ENCODE measurements around the gene APOE. TPM values are rescaled to one million over a fixed set of nuclear protein-coding genes. Genes with fewer than 3 reads are reported as not detected.

APOE gene
- total RNA-seq, 2 donors from 2014 or later = 2,216 to 2,598 TPM

DNA sequence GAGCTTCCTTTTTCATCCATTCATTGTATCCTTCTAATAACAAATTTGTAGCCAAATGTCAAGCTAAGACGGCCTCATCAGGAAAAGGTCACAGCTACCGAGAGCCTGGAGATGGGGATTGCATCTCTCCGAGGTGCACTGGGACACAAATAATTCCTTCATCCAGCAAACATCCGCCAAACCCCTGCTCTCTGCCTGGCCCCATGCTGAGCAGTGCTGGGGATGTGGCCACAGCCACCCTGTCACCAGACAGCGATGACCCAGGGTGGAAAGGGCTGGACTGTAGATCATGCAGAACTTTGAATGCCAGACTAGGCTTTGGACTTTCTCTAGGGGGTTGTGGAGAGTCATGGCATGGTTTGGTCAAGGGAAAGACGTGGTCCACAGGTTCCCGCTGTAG, 12.7 kb upstream of the APOE start:
- peaks cover 11% of the 10 kb centered on the region for H3K4me1 Mint-ChIP-seq
- H3K27ac Mint-ChIP-seq = peak overlapping the region; percentile 88
- H3K9me3 Mint-ChIP-seq = no peaks in the 10 kb centered on the region
- H3K4me3 Mint-ChIP-seq = peak overlapping the region; percentile 79
- H3K36me3 Mint-ChIP-seq (ENCODE audit: low read depth) = peaks cover 64% of the 10 kb centered on the region
- Histone ChIP-seq H3K9me3 (ENCODE audit: control insufficient read depth, low read length) (no peaks in the 10 kb centered on the region), H3K36me3 (ENCODE audit: control insufficient read depth, insufficient read depth, low read length) (peaks cover 63% of the 10 kb centered on the region), H3K27ac (ENCODE audit: low read depth, low read length) (no peak overlapping the region), H3K4me1 (ENCODE audit: control insufficient read depth, insufficient read depth, low read length) (no peaks in the 10 kb centered on the region), H3K27me3 (ENCODE audit: control insufficient read depth, insufficient read depth, low read length, poor library complexity, severe bottlenecking) (no peaks in the 10 kb centered on the region), H3K9ac (ENCODE audit: extremely low read depth, low read length, poor library complexity, severe bottlenecking) (no peak overlapping the region), H3K4me3 (ENCODE audit: low read length) (peak overlapping the region; percentile 99)
- 96 to 98% methylated on average over 5 to 7 of the region's 7 CpGs for WGBS, 2 experiments (ENCODE audit: insufficient coverage in 1 of 2, insufficient read length in 1 of 2)
- TF ChIP-seq, protein P1, sequence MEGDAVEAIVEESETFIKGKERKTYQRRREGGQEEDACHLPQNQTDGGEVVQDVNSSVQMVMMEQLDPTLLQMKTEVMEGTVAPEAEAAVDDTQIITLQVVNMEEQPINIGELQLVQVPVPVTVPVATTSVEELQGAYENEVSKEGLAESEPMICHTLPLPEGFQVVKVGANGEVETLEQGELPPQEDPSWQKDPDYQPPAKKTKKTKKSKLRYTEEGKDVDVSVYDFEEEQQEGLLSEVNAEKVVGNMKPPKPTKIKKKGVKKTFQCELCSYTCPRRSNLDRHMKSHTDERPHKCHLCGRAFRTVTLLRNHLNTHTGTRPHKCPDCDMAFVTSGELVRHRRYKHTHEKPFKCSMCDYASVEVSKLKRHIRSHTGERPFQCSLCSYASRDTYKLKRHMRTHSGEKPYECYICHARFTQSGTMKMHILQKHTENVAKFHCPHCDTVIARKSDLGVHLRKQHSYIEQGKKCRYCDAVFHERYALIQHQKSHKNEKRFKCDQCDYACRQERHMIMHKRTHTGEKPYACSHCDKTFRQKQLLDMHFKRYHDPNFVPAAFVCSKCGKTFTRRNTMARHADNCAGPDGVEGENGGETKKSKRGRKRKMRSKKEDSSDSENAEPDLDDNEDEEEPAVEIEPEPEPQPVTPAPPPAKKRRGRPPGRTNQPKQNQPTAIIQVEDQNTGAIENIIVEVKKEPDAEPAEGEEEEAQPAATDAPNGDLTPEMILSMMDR (conservative IDR thresholded peaks at IDR 0.05) = no peak
- DNase-seq = no peak
- no peaks in the 10 kb centered on the region for H3K27me3 Mint-ChIP-seq (ENCODE audit: insufficient read depth)

DNA sequence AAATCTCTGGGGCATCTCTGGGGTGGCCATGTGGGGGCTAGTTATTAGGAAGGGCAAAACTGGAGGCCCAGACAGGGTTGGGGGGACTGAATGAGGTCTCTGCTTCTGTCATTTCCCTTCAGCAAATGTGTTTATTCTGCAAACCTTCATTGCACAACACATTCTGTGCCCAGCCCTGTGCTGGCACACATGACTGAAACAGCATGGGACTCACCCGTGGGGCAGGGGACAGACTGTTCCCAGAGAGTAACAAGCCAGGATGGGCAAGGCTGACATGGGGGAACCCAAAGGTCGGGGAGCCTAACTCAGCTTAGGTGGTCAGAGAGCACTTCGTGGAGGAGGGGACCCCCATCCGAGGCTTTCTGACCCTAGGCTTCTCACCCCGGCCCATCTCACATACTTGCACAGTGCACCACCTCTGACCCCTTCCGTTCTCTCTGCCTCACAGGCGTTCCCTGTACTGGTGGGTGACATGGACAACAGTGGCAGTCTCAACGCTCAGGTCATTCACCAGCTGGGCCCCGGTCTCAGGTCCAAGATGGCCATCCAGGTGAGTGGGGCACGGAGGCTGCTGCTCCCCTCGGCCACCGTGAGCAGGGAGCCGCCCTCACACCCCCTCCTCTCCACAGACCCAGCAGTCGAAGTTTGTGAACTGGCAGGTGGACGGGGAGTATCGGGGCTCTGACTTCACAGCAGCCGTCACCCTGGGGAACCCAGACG, 12.1 kb upstream of the APOE start:
- no peak for DNase-seq
- H3K36me3 ChIP-seq (ENCODE audit: control insufficient read depth, insufficient read depth, low read length) = peaks cover 61% of the 10 kb centered on the region
- peak overlapping the region; percentile 88 for H3K27ac Mint-ChIP-seq

GRCh38 chr19:44894052-44894400, 11.6 kb upstream of the APOE start:
- Mint-ChIP-seq H3K27me3 (ENCODE audit: insufficient read depth) (no peaks in the 10 kb centered on the region), H3K36me3 (ENCODE audit: low read depth) (peaks cover 58% of the 10 kb centered on the region)
- 94 to 97% methylated on average over 3 to 6 of the region's 6 CpGs for WGBS, 2 experiments (ENCODE audit: insufficient coverage in 1 of 2, insufficient read length in 1 of 2)

More for the DNA sequence above, 12.1 kb upstream of the APOE start:
- Mint-ChIP-seq H3K4me1 (peaks cover 11% of the 10 kb centered on the region), H3K4me3 (peak overlapping the region; percentile 79), H3K36me3 (ENCODE audit: low read depth) (peaks cover 62% of the 10 kb centered on the region), H3K9me3 (no peaks in the 10 kb centered on the region), H3K27me3 (ENCODE audit: insufficient read depth) (no peaks in the 10 kb centered on the region)
- 92 to 100% methylated on average over 4 to 18 of the region's 18 CpGs for WGBS, 2 experiments (ENCODE audit: insufficient coverage in 1 of 2, insufficient read length in 1 of 2)
- H3K4me1 ChIP-seq (ENCODE audit: control insufficient read depth, insufficient read depth, low read length) = no peaks in the 10 kb centered on the region
- no peaks in the 10 kb centered on the region for H3K9me3 ChIP-seq (ENCODE audit: control insufficient read depth, low read length)
- no peak overlapping the region for H3K9ac ChIP-seq (ENCODE audit: extremely low read depth, low read length, poor library complexity, severe bottlenecking)
- no peaks in the 10 kb centered on the region for H3K27me3 ChIP-seq (ENCODE audit: control insufficient read depth, insufficient read depth, low read length, poor library complexity, severe bottlenecking)
- TF ChIP-seq, protein P1 (conservative IDR thresholded peaks at IDR 0.05) = no peak
- H3K27ac ChIP-seq (ENCODE audit: low read depth, low read length) = no peak overlapping the region
- no peak overlapping the region for H3K4me3 ChIP-seq (ENCODE audit: low read length)

More at GRCh38 chr19:44894052-44894400, 11.6 kb upstream of the APOE start:
- peaks cover 56% of the 10 kb centered on the region for H3K36me3 ChIP-seq (ENCODE audit: control insufficient read depth, insufficient read depth, low read length)
- Mint-ChIP-seq H3K4me3 (no peak overlapping the region), H3K4me1 (peaks cover 11% of the 10 kb centered on the region), H3K9me3 (no peaks in the 10 kb centered on the region), H3K27ac (no peak overlapping the region)
- H3K9ac ChIP-seq (ENCODE audit: extremely low read depth, low read length, poor library complexity, severe bottlenecking) = no peak overlapping the region
- no peak overlapping the region for H3K27ac ChIP-seq (ENCODE audit: low read depth, low read length)
- no peaks in the 10 kb centered on the region for H3K27me3 ChIP-seq (ENCODE audit: control insufficient read depth, insufficient read depth, low read length, poor library complexity, severe bottlenecking)
- H3K4me3 ChIP-seq (ENCODE audit: low read length) = no peak overlapping the region
- no peak for DNase-seq
- TF ChIP-seq, protein P1 (conservative IDR thresholded peaks at IDR 0.05) = no peak
- no peaks in the 10 kb centered on the region for H3K4me1 ChIP-seq (ENCODE audit: control insufficient read depth, insufficient read depth, low read length)
- H3K9me3 ChIP-seq (ENCODE audit: control insufficient read depth, low read length) = no peaks in the 10 kb centered on the region
